Osteocyte (in vitro differentiated cells): ENCODE measurements around the gene INSL3. TPM values are rescaled to one million over a fixed set of nuclear protein-coding genes. Genes with fewer than 3 reads are reported as not detected.

Experiments
- DNase-seq: peaks from one replicate; pipeline ENCODE4 v3.0.0; 2021; ENCODE audit warnings: mixed read lengths; ENCODE audit not compliant: unreplicated experiment; ENCODE audit errors: extremely low spot score
- H3K27ac Mint-ChIP-seq: one replicate; pipeline ENCODE4 v1.8.0; 2021; ENCODE audit warnings: mild to moderate bottlenecking, mixed read lengths; ENCODE audit not compliant: unreplicated experiment
- H3K27me3 Mint-ChIP-seq: one replicate; pipeline ENCODE4 v1.8.0; 2021; ENCODE audit warnings: mixed read lengths; ENCODE audit not compliant: unreplicated experiment
- H3K36me3 Mint-ChIP-seq: one replicate; pipeline ENCODE4 v1.8.0; 2021; ENCODE audit warnings: mixed read lengths; ENCODE audit not compliant: unreplicated experiment
- H3K4me1 Mint-ChIP-seq: one replicate; pipeline ENCODE4 v1.8.0; 2021; ENCODE audit warnings: mixed read lengths; ENCODE audit not compliant: unreplicated experiment
- H3K4me3 Mint-ChIP-seq: one replicate; pipeline ENCODE4 v1.8.0; 2021; ENCODE audit warnings: mild to moderate bottlenecking, moderate library complexity, mixed read lengths; ENCODE audit not compliant: unreplicated experiment
- H3K9me3 Mint-ChIP-seq: one replicate; pipeline ENCODE4 v1.8.0; 2021; ENCODE audit warnings: mixed read lengths; ENCODE audit not compliant: unreplicated experiment
- total RNA-seq: library from RNA; stranded (reverse); gene quantifications from 2 replicates; pipeline ENCODE4 v1.2.1, GENCODE V29; 2021
- TF ChIP-seq, protein P1 (sequence below): fragments of 200-600 bp; sonication (generic); IDR thresholded peaks from 2 replicates; pipeline ENCODE4 v1.5.0; 2021; ENCODE audit warnings: antibody characterized with exemption, mild to moderate bottlenecking, moderate library complexity

INSL3 gene
- total RNA-seq, 1 donor from 2014 or later: not detected

DNA sequence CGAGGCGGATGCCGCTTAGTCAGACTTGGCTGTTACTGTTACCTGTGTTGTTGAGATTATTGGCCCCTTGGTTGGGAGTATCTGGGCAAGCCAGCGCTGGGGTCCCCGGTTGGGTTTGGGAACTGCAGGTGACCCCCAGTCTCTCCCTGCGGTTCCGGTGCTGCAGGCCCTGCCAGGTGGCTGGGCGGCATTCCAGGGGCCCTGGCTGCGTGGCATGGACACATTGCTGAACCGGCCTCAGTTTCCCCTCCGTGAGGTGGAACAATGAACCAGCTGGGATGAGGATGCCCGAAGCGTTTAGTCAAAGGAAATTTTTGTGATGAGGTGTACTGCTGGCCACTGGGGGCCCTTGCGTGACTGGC is 25.8 kb downstream of the INSL3 start:
- Mint-ChIP-seq H3K4me3 (no peak overlapping the region), H3K4me1 (peaks cover 13% of the 10 kb centered on the region), H3K27ac (no peak overlapping the region), H3K36me3 (no peaks in the 10 kb centered on the region), H3K9me3 (no peaks in the 10 kb centered on the region), H3K27me3 (peaks cover 18% of the 10 kb centered on the region)
- TF ChIP-seq, protein P1, sequence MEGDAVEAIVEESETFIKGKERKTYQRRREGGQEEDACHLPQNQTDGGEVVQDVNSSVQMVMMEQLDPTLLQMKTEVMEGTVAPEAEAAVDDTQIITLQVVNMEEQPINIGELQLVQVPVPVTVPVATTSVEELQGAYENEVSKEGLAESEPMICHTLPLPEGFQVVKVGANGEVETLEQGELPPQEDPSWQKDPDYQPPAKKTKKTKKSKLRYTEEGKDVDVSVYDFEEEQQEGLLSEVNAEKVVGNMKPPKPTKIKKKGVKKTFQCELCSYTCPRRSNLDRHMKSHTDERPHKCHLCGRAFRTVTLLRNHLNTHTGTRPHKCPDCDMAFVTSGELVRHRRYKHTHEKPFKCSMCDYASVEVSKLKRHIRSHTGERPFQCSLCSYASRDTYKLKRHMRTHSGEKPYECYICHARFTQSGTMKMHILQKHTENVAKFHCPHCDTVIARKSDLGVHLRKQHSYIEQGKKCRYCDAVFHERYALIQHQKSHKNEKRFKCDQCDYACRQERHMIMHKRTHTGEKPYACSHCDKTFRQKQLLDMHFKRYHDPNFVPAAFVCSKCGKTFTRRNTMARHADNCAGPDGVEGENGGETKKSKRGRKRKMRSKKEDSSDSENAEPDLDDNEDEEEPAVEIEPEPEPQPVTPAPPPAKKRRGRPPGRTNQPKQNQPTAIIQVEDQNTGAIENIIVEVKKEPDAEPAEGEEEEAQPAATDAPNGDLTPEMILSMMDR: no peak
- DNase-seq: no peak

DNA sequence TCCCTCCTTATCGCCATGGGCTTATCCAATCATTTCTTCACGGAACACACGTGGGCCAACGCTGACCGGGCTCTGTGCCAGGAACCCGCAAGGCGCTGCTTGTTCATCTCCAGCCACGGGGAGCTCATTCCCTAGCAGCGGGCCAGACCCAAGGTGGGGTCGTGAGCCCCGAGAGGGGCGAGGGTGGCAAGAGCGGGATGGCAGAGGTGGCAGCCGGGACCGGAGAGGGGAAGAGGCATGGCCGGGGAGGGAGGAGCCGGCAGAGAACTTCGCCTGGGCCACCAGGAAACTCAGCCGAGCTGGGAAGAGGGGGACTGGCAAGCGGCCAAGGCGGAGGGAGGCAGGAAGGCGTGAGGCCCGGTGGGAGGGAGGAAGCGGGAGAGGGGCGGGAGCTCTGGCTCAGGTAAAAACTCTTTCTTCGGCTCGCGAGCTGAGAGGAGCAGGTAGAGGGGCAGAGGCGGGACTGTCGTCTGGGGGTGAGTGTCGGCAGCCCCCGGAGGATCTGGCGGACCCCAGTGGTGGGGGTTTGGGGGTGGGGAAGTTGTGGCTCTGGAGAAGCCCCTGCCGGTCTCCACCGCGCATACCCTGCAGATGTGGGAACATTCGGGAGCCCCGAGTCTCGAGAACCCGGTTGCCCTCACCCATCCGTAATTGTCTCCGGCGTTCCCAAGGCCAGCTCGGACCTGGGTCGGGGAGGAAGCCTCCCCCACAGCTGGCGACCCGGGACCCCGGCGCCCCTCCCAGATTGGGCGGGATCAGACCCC is 26.4 kb downstream of the INSL3 start, which contains the start of gene B3GNT3:
Gene B3GNT3 (plus strand): TSS at position 408 of the 764 bp plus-strand sequence. CDS start 12,670 bp downstream, outside the sequence.
- no peaks in the 10 kb centered on the region for H3K9me3 Mint-ChIP-seq
- peaks cover 18% of the 10 kb centered on the region for H3K27me3 Mint-ChIP-seq
- no peak for DNase-seq
- H3K4me3 Mint-ChIP-seq: no peak within 1 kb of the TSS
- H3K27ac Mint-ChIP-seq: no peak within 1 kb of the TSS
- TF ChIP-seq, protein P1: no peak
- H3K4me1 Mint-ChIP-seq: peaks cover 13% of the 10 kb centered on the region
- no peaks in the 10 kb centered on the region for H3K36me3 Mint-ChIP-seq

DNA sequence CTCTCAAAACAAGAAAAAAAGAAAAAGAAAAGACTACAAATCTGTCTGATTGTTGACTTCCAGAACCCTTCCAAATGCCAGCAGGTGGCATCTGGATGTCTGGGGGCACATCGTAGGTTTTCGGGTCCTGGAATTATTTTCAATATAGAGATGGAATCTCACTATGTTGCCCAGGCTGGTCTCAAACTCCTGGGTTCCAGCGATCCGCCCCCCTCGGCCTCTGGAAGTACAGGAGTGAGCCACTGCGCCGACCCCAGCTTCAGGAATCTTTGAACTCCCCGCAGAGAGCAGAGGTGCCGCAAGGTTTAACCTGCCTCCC is 26.9 kb downstream of the INSL3 start:
- peaks cover 13% of the 10 kb centered on the region for H3K4me1 Mint-ChIP-seq
- H3K36me3 Mint-ChIP-seq: no peaks in the 10 kb centered on the region
- H3K27ac Mint-ChIP-seq: no peak overlapping the region
- no peak for DNase-seq
- H3K9me3 Mint-ChIP-seq: no peaks in the 10 kb centered on the region
- H3K4me3 Mint-ChIP-seq: no peak overlapping the region
- peaks cover 18% of the 10 kb centered on the region for H3K27me3 Mint-ChIP-seq
- TF ChIP-seq, protein P1: no peak

DNA sequence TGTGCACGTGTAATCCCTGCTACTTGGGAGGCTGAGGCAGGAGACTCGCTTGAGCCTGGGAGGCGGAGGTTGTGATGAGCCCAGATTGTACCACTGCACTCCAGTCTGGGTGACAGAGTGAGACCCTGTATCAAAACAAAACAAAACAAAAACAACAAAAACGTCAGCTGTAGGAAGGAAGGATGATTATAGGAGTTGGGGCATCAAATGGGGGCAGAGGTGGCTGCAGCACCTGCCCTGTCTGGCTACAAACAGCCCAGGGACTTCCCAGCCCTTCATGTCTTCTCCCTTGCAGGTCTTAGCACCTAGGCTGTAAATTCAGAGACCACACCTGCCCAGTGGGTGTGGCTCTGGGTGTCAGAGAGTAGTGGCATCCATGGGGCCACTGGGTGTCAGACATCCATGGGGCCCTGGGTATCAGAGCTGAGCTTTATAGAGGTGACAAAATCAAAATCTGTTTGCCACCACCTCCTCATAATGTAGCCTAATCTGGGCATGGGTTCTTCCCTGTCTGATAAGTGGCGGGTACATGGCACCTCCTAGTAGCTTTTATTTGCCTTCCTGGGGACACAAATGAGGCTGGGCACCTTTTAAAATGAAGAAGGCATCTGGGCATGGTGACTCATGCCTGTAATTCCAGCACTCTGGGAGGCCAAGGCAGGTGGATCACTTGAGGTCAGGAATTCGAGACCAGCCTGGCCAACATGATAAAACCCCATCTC is 31.1 kb downstream of the INSL3 start:
- no peaks in the 10 kb centered on the region for H3K9me3 Mint-ChIP-seq
- DNase-seq: no peak
- H3K4me3 Mint-ChIP-seq: no peak overlapping the region
- peaks cover 15% of the 10 kb centered on the region for H3K27me3 Mint-ChIP-seq
- H3K27ac Mint-ChIP-seq: no peak overlapping the region
- peaks cover 9% of the 10 kb centered on the region for H3K4me1 Mint-ChIP-seq
- TF ChIP-seq, protein P1: no peak
- H3K36me3 Mint-ChIP-seq: no peaks in the 10 kb centered on the region

DNA sequence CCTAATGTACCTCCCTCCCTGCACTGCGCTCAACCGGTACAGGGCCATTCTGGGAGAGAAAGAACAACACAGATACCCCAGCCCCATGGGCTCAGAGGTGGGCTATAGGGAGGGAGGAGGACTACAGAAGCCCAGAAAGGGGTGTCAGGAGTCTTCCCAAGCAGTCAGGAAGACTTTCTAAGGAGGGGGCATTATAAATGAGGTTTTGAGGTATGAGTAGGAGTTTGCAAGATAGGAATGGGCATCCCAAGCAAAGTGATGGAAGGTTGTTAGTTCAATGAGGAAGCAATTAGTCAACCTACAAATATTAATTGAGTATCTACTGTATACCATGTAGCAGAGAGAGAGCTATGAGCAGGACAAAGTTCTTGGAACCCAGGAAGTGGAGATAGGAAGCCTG is 32.7 kb downstream of the INSL3 start:
- Mint-ChIP-seq H3K4me1 (peaks cover 4% of the 10 kb centered on the region), H3K9me3 (no peaks in the 10 kb centered on the region), H3K27me3 (peaks cover 3% of the 10 kb centered on the region), H3K36me3 (no peaks in the 10 kb centered on the region), H3K4me3 (no peak overlapping the region), H3K27ac (no peak overlapping the region)
- TF ChIP-seq, protein P1: no peak
- no peak for DNase-seq
